K562 (cell line): ENCODE data around the gene SEC61A2.

Source experiments
- CEBPB ChIP-seq: fragments of 450-650 bp; IDR thresholded peaks from 2 replicates; pipeline ENCODE4 v1.6.1; 2016; ENCODE audit warnings: missing genetic modification characterization, missing compliant biosample characterization
- IRF2 ChIP-seq: sonication (generic); formaldehyde crosslinking; IDR thresholded peaks from 2 replicates; pipeline ENCODE4 v1.8.1; 2022; ENCODE audit warnings: mild to moderate bottlenecking, missing genetic modification reagents
- ZNF431 ChIP-seq: sonication (generic); formaldehyde crosslinking; IDR thresholded peaks from 2 replicates; pipeline ENCODE4 v1.8.0; 2022; ENCODE audit warnings: mild to moderate bottlenecking, missing genetic modification reagents
- TF ChIP-seq, protein P1 (sequence below): fragments of 450-650 bp; IDR thresholded peaks from 2 replicates; pipeline ENCODE4 v1.6.1; 2018; ENCODE audit warnings: mild to moderate bottlenecking, low read depth; ENCODE audit not compliant: partially characterized antibody

DNA sequence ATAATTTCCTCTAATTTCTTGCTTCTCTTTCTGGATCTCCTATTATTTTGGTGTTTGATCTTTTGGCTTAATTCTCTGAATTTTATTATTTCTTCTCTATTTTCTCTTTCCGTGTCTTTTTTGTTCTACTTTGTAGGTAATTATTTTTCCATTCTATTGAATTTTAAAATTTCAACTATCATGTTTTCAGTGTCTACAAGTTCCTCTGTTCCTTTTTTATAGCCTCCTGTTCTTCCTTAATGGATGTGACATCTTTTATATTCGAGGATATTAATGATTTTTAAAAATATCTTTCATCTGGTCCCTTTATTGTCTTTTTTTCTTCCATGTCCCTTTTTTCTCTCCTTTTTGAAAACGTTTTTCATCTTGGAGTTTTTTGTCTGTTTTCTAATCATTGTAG, 77.6 kb downstream of the SEC61A2 start:
- TF ChIP-seq ZNF431 (CRISPR knock-in tag) (no peak), IRF2 (no peak), CEBPB (no peak)
- TF ChIP-seq, protein P1, sequence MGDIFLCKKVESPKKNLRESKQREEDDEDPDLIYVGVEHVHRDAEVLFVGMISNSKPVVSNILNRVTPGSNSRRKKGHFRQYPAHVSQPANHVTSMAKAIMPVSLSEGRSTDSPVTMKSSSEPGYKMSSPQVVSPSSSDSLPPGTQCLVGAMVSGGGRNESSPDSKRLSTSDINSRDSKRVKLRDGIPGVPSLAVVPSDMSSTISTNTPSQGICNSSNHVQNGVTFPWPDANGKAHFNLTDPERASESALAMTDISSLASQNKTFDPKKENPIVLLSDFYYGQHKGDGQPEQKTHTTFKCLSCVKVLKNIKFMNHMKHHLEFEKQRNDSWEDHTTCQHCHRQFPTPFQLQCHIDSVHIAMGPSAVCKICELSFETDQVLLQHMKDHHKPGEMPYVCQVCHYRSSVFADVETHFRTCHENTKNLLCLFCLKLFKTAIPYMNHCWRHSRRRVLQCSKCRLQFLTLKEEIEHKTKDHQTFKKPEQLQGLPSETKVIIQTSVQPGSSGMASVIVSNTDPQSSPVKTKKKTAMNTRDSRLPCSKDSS: no peak
